C4-2B (cell line): ENCODE results near the gene FRAS1.

Experiments
- H3K27ac ChIP-seq: fragments of 450-650 bp; 2 replicates; pipeline ENCODE4 v1.5.1; 2017
- CTCF ChIP-seq: fragments of 450-650 bp; conservative IDR thresholded peaks from 2 replicates; pipeline ENCODE4 v1.5.1; 2017; ENCODE audit warnings: mild to moderate bottlenecking
- ZFX ChIP-seq: fragments of 450-650 bp; IDR thresholded peaks from 2 replicates; pipeline ENCODE4 v1.6.1; 2017

The FRAS1 gene

GRCh38 chr4:78571804-78572203, 514.7 kb downstream of the FRAS1 start:
- TF ChIP-seq CTCF (no peak), ZFX (no peak)

GRCh38 chr4:78578674-78579425, 521.7 kb downstream of the FRAS1 start:
- H3K27ac ChIP-seq = no peak overlapping the region
- TF ChIP-seq CTCF (no peak), ZFX (no peak)

More at GRCh38 chr4:78571804-78572203, 514.7 kb downstream of the FRAS1 start:
- H3K27ac ChIP-seq = no peak overlapping the region

- H3K27ac ChIP-seq = no peak overlapping the region
- TF ChIP-seq ZFX (no peak), CTCF (no peak)
Measured at GRCh38 chr4:78581618-78582017, 524.5 kb downstream of the FRAS1 start.

GRCh38 chr4:78584863-78585547, 527.9 kb downstream of the FRAS1 start:
- TF ChIP-seq ZFX = no peak
- no peak for TF ChIP-seq CTCF
- H3K27ac ChIP-seq = no peak overlapping the region

- no peak overlapping the region for H3K27ac ChIP-seq
- TF ChIP-seq CTCF = no peak
- TF ChIP-seq ZFX = no peak
Measured at GRCh38 chr4:78585633-78586032, 528.5 kb downstream of the FRAS1 start.

- TF ChIP-seq CTCF (no peak), ZFX (no peak)
- H3K27ac ChIP-seq = no peak overlapping the region
Measured at GRCh38 chr4:78588894-78589545, 531.9 kb downstream of the FRAS1 start.

GRCh38 chr4:78591404-78591803, 534.3 kb downstream of the FRAS1 start:
- no peak for TF ChIP-seq ZFX
- no peak for TF ChIP-seq CTCF
- H3K27ac ChIP-seq = no peak overlapping the region
